Nephron (organoid): ENCODE measurements around the gene RTN4.

ENCODE experiments used
- H3K27ac Mint-ChIP-seq, 3 experiments: 2 replicates each; pipeline ENCODE4 v1.8.0; 2020; ENCODE audit warnings: mixed read lengths in 3 of 3, mild to moderate bottlenecking in 2 of 3, moderate library complexity in 1 of 3
- H3K27me3 Mint-ChIP-seq: 2 replicates; pipeline ENCODE4 v1.8.0; 2021; ENCODE audit warnings: low read depth, mild to moderate bottlenecking, moderate library complexity, mixed read lengths
- H3K36me3 Mint-ChIP-seq: 2 replicates; pipeline ENCODE4 v1.8.0; 2020; ENCODE audit warnings: low read depth, mixed read lengths
- H3K4me1 Mint-ChIP-seq: 2 replicates; pipeline ENCODE4 v1.8.0; 2020; ENCODE audit warnings: mixed read lengths
- H3K4me3 Mint-ChIP-seq, 3 experiments: 2 replicates each; pipeline ENCODE4 v1.8.0; 2020; ENCODE audit warnings: mild to moderate bottlenecking in 3 of 3, mixed read lengths in 3 of 3, moderate library complexity in 2 of 3
- H3K9me3 Mint-ChIP-seq: 2 replicates; pipeline ENCODE4 v1.8.0; 2020; ENCODE audit warnings: mixed read lengths
- CTCF ChIP-seq, 3 experiments: fragments of 200-600 bp; sonication (generic); IDR thresholded peaks; one replicate each; pipeline ENCODE4 v1.5.0; 2021; ENCODE audit warnings: antibody characterized with exemption in 3 of 3; ENCODE audit not compliant: unreplicated experiment in 3 of 3

Gene RTN4

GRCh38 chr2:55029098-55029497, 21.2 kb downstream of the RTN4 start:
- Mint-ChIP-seq H3K27ac (peak overlapping the region in 1 of 3 experiments; percentile 29), H3K4me3 (no peak overlapping the region), H3K4me1 (peaks cover 25% of the 10 kb centered on the region), H3K27me3 (no peaks in the 10 kb centered on the region), H3K36me3 (peaks cover 3% of the 10 kb centered on the region), H3K9me3 (no peaks in the 10 kb centered on the region)
- no peak for TF ChIP-seq CTCF (IDR thresholded peaks at IDR 0.05; ENCODE audit: unreplicated experiment in 3 of 3)

- no peak for TF ChIP-seq CTCF (IDR thresholded peaks at IDR 0.05; ENCODE audit: unreplicated experiment in 3 of 3)
- peaks cover 15% of the 10 kb centered on the region for H3K4me1 Mint-ChIP-seq
- no peaks in the 10 kb centered on the region for H3K9me3 Mint-ChIP-seq
- peaks cover 3% of the 10 kb centered on the region for H3K36me3 Mint-ChIP-seq
- no peak overlapping the region for H3K4me3 Mint-ChIP-seq
- H3K27ac Mint-ChIP-seq: no peak overlapping the region
- no peaks in the 10 kb centered on the region for H3K27me3 Mint-ChIP-seq
Observed at GRCh38 chr2:55027226-55027625, 23.0 kb downstream of the RTN4 start.

GRCh38 chr2:55026202-55026601, 24.0 kb downstream of the RTN4 start:
- H3K4me3 Mint-ChIP-seq: no peak overlapping the region
- no peak for TF ChIP-seq CTCF (IDR thresholded peaks at IDR 0.05; ENCODE audit: unreplicated experiment in 3 of 3)

GRCh38 chr2:55025627-55026026, 24.6 kb downstream of the RTN4 start:
- Mint-ChIP-seq H3K36me3 (peaks cover 10% of the 10 kb centered on the region), H3K9me3 (no peaks in the 10 kb centered on the region), H3K4me3 (no peak overlapping the region), H3K27me3 (no peaks in the 10 kb centered on the region), H3K4me1 (peaks cover 4% of the 10 kb centered on the region), H3K27ac (no peak overlapping the region)
- no peak for TF ChIP-seq CTCF (IDR thresholded peaks at IDR 0.05; ENCODE audit: unreplicated experiment in 3 of 3)

More at GRCh38 chr2:55026202-55026601, 24.0 kb downstream of the RTN4 start:
- peaks cover 6% of the 10 kb centered on the region for H3K36me3 Mint-ChIP-seq
- no peak overlapping the region for H3K27ac Mint-ChIP-seq
- peaks cover 8% of the 10 kb centered on the region for H3K4me1 Mint-ChIP-seq
- H3K9me3 Mint-ChIP-seq: no peaks in the 10 kb centered on the region
- H3K27me3 Mint-ChIP-seq: no peaks in the 10 kb centered on the region

- no peak for TF ChIP-seq CTCF (IDR thresholded peaks at IDR 0.05; ENCODE audit: unreplicated experiment in 3 of 3)
- Mint-ChIP-seq H3K4me1 (no peaks in the 10 kb centered on the region), H3K27ac (no peak overlapping the region), H3K4me3 (no peak overlapping the region), H3K27me3 (no peaks in the 10 kb centered on the region), H3K9me3 (peaks cover 3% of the 10 kb centered on the region), H3K36me3 (peaks cover 16% of the 10 kb centered on the region)
Observed at GRCh38 chr2:55025082-55025481, 25.2 kb downstream of the RTN4 start.

- peaks cover 4% of the 10 kb centered on the region for H3K9me3 Mint-ChIP-seq
- H3K36me3 Mint-ChIP-seq: peaks cover 42% of the 10 kb centered on the region
- H3K27me3 Mint-ChIP-seq: no peaks in the 10 kb centered on the region
- no peaks in the 10 kb centered on the region for H3K4me1 Mint-ChIP-seq
- H3K27ac Mint-ChIP-seq: no peak overlapping the region
- TF ChIP-seq CTCF (IDR thresholded peaks at IDR 0.05; ENCODE audit: unreplicated experiment in 3 of 3): no peak
- H3K4me3 Mint-ChIP-seq: no peak overlapping the region
Observed at GRCh38 chr2:55022476-55022875, 27.8 kb downstream of the RTN4 start.
